HepG2 (cell line): Measurements from ENCODE around the gene PRSS23. TPM values are rescaled to one million over a fixed set of nuclear protein-coding genes. Genes with fewer than 3 reads are reported as not detected.

Source experiments
- ATAC-seq: fragments of 200-7000 bp; cut with Tn5 transposase; 3 replicates; pipeline ENCODE4 v1.9.1; 2020; ENCODE audit warnings: mild to moderate bottlenecking, moderate library complexity
- BruUV-seq: library from RNA; stranded (reverse); fragments of 400-500 nt; replicated peaks from 2 replicates; lab custom pipeline; 2021; lab: Mats Ljungman, UMichigan
- CTCF ChIA-PET: fragments of 300-600 bp; formaldehyde crosslinking; extraction: SDS; loops from one replicate; lab custom pipeline; 2021; ENCODE audit warnings: low total read pairs, inconsistent platforms, low intra/inter-chr PET ratio; lab: Yijun Ruan, JAX
- POLR2A ChIA-PET: fragments of 350-600 bp; sonication (Branson Sonifier 250); formaldehyde crosslinking; loops from one replicate; lab custom pipeline; 2020; ENCODE audit warnings: antibody characterized with exemption, inconsistent platforms; lab: Yijun Ruan, JAX
- DNase-seq: peaks from one replicate; pipeline ENCODE4 v3.0.0-alpha.2; 2015; ENCODE audit warnings: low spot score
- FAIRE-seq: peaks from 3 replicates; lab custom pipeline; 2011; peaks lifted over from hg19 to GRCh38; lab: Jason Lieb, UNC
- H2AFZ ChIP-seq: one replicate; pipeline ENCODE4 v1.6.1; 2011; ENCODE audit warnings: low read length, inconsistent platforms
- H3K27ac ChIP-seq: fragments of 300-600 bp; 3 replicates; pipeline ENCODE4 v1.8.0; 2011; ENCODE audit warnings: mixed run types, mild to moderate bottlenecking, mixed read lengths, low read length, inconsistent platforms; ENCODE audit not compliant: insufficient read depth; ENCODE audit errors: extremely low read length
- H3K27me3 ChIP-seq, 2 experiments: fragments of 200-600 bp in 1 of 2; 2 replicates in 1 of 2; 3 replicates in 1 of 2; pipeline versions ENCODE4 v1.6.0 to v1.8.0; 2011; ENCODE audit warnings: low read length in 2 of 2, mild to moderate bottlenecking in 2 of 2, moderate library complexity in 2 of 2, inconsistent platforms in 1 of 2; ENCODE audit not compliant: insufficient read depth in 2 of 2, control insufficient read depth in 1 of 2
- H3K36me3 ChIP-seq, 2 experiments: fragments of 200-600 bp in 1 of 2; replicated peaks in 1 of 2; 2 replicates in 1 of 2; 3 replicates in 1 of 2; pipeline versions ENCODE4 v1.5.1 to v1.8.0; 2011; ENCODE audit warnings: low read length in 2 of 2, inconsistent platforms in 1 of 2; ENCODE audit not compliant: insufficient read depth in 2 of 2, control insufficient read depth in 1 of 2
- H3K4me1 ChIP-seq: 2 replicates; pipeline ENCODE4 v1.5.1; 2012; ENCODE audit warnings: low read length, inconsistent platforms; ENCODE audit not compliant: insufficient read depth
- H3K4me2 ChIP-seq: 2 replicates; pipeline ENCODE4 v1.6.0; 2011; ENCODE audit warnings: low read depth, low read length, inconsistent platforms
- H3K4me3 ChIP-seq, 3 experiments: fragments of 200-600 bp in 1 of 3; sonication (generic), shearing (Covaris generic) in 1 of 3; replicated peaks in 1 of 3; 2 replicates each; pipeline ENCODE4 v1.5.1; 2011 to 2016; ENCODE audit warnings: low read length in 3 of 3, inconsistent platforms in 2 of 3, low read depth in 2 of 3, mild to moderate bottlenecking in 2 of 3, control low read depth in 1 of 3, mixed read lengths in 1 of 3; ENCODE audit not compliant: insufficient read depth in 1 of 3
- H3K79me2 ChIP-seq: one replicate; pipeline ENCODE4 v1.6.1; 2011; ENCODE audit warnings: low read length, inconsistent platforms; ENCODE audit not compliant: insufficient read depth
- H3K9ac ChIP-seq: 2 replicates; pipeline ENCODE4 v1.6.0; 2011; ENCODE audit warnings: mild to moderate bottlenecking, low read depth, low read length, inconsistent platforms; ENCODE audit not compliant: insufficient read depth
- H3K9me3 ChIP-seq: 2 replicates; pipeline ENCODE4 v1.5.1; 2012; ENCODE audit warnings: mild to moderate bottlenecking, low read length
- H4K20me1 ChIP-seq: 2 replicates; pipeline ENCODE4 v1.6.0; 2011; ENCODE audit warnings: inconsistent platforms, mild to moderate bottlenecking, low read length, moderate library complexity; ENCODE audit not compliant: insufficient read depth
- BCL6 ChIP-seq: IDR thresholded peaks from 2 replicates; pipeline ENCODE4 v1.6.1; 2016; ENCODE audit warnings: missing genetic modification reagents, missing compliant biosample characterization
- KDM6A ChIP-seq: IDR thresholded peaks from 2 replicates; pipeline ENCODE4 v1.6.1; 2016; ENCODE audit warnings: low read depth
- KMT2A ChIP-seq: sonication (generic); formaldehyde crosslinking; IDR thresholded peaks from 2 replicates; pipeline ENCODE4 v1.4.0; 2020; ENCODE audit warnings: missing genetic modification reagents
- SAFB2 ChIP-seq: sonication (generic); formaldehyde crosslinking; IDR thresholded peaks from 2 replicates; pipeline ENCODE4 v1.5.1; 2020; ENCODE audit warnings: missing genetic modification reagents, low read depth, mild to moderate bottlenecking, borderline replicate concordance
- ZFP1 ChIP-seq: IDR thresholded peaks from 2 replicates; pipeline ENCODE4 v1.6.1; 2016
- ZIK1 ChIP-seq: sonication (generic); formaldehyde crosslinking; IDR thresholded peaks from 2 replicates; pipeline ENCODE4 v1.5.0; 2020; ENCODE audit warnings: mild to moderate bottlenecking, low read depth, missing genetic modification reagents, borderline replicate concordance
- ZNF205 ChIP-seq: IDR thresholded peaks from 2 replicates; pipeline ENCODE4 v1.6.1; 2018; ENCODE audit warnings: missing biosample characterization, missing genetic modification reagents
- ZNF230 ChIP-seq: sonication (generic); formaldehyde crosslinking; IDR thresholded peaks from 2 replicates; pipeline ENCODE4 v1.4.0; 2020; ENCODE audit warnings: mild to moderate bottlenecking, missing genetic modification reagents
- WGBS: methylation state at CpG from one replicate; pipeline ENCODE4 v1.1.6; 2017; ENCODE audit warnings: low lambda C conversion rate; 5-methylcytosine and 5-hydroxymethylcytosine counted together
- in situ Hi-C: cut with HindIII; loops from 2 replicates; pipeline ENCODE4 v1.10.0; 2017; ENCODE audit warnings: low pct_unique_long_range_greater_than_20kb; ENCODE audit not compliant: extremely low pct_ligation_motif_present
- intact Hi-C: fragments of 100-400 bp; cut with micrococcal nuclease; formaldehyde crosslinking; loops from one replicate; pipeline ENCODE4 v1.10.0; 2022; ENCODE audit not compliant: unreplicated experiment
- polyA plus RNA-seq, 8 experiments: library from polyadenylated mRNA; depleted of rRNA in 3 of 8; stranded (reverse) in 7 of 8; unstranded in 1 of 8; fragments of >200 nt; fragmentation: Illumina TruSeq in 4 of 8; extraction: Trizol in 4 of 8; gene quantifications; 2 replicates each; pipeline versions ENCODE4 v1.2.1 to v1.2.3, GENCODE V29; 2011 to 2016; ENCODE audit warnings: low read depth in 4 of 8, missing spikeins in 1 of 8, mixed read lengths in 1 of 8; ENCODE audit not compliant: insufficient read depth in 1 of 8
- total RNA-seq, 5 experiments: library from RNA; depleted of rRNA; stranded (reverse); fragments of >200 nt; fragmentation: Illumina TruSeq; extraction: Trizol; gene quantifications; 2 replicates each; pipeline ENCODE4 v1.2.3, GENCODE V29; 2016; ENCODE audit warnings: low read depth in 1 of 5
- TF ChIP-seq, protein P1 (sequence below): sonication (generic); formaldehyde crosslinking; IDR thresholded peaks from 2 replicates; pipeline ENCODE4 v1.4.0; 2020; ENCODE audit warnings: missing genetic modification reagents
- TF ChIP-seq, protein P2 (sequence below): sonication (generic); formaldehyde crosslinking; IDR thresholded peaks from 2 replicates; pipeline ENCODE4 v1.5.1; 2020; ENCODE audit warnings: missing genetic modification reagents, mild to moderate bottlenecking, borderline replicate concordance

PRSS23 gene
- total and polyA plus RNA-seq, 2 of the 13 experiments (the other 11 are each of a cell fraction or from before 2014, with no cell fraction given), result 0.20 to 0.30 TPM

DNA sequence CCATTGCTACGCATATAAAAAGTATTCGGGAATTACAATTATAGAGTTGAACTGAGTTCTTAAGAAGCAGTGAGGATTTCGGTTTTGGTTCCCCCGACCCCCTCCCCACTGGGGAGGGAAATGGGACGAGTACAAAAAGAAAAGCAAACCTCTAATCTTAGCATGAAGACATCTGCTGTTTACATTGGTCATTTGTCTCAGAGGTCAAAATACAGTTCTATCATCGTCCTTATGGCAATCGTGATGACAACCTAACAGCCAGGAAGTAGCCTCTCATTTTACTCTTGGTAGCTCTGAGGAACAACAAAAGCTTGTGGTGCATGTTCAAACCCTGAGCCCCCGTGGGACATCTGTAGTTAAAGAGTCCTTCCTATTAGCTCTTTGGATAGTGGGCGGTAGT, 3.2 kb upstream of the PRSS23 start:
- POLR2A ChIA-PET, result no interaction called here
- Histone ChIP-seq H2AFZ (no peak overlapping the region), H3K4me3 (no peak overlapping the region), H3K4me1 (peaks cover 6% of the 10 kb centered on the region; the same call in 1 of the 2 replicates), H3K27ac (no peak overlapping the region), H4K20me1 (no peaks in the 10 kb centered on the region), H3K36me3 (no peaks in the 10 kb centered on the region), H3K4me2 (no peak overlapping the region), H3K9me3 (no peaks in the 10 kb centered on the region), H3K9ac (no peak overlapping the region), H3K27me3 (peaks cover 8 to 34% of the 10 kb centered on the region in 2 experiments; a peak in 4 of 5 replicates), H3K79me2 (no peaks in the 10 kb centered on the region)
- intact Hi-C loops (no loop called here), in situ Hi-C loops (no loop called here)
- BruUV-seq, result no TSS peak
- CTCF ChIA-PET, result no interaction called here
- DNase-seq, result no peak
- ATAC-seq, result no peak
- WGBS, result 26% methylated on average over 9 of the region's 9 CpGs
- no peak for TF ChIP-seq SAFB2 (CRISPR knock-in tag)
- TF ChIP-seq ZFP1, result no peak
- no peak for TF ChIP-seq KMT2A
- no peak for TF ChIP-seq ZNF230
- no peak for TF ChIP-seq ZIK1 (CRISPR knock-in tag)
- TF ChIP-seq, protein P1, sequence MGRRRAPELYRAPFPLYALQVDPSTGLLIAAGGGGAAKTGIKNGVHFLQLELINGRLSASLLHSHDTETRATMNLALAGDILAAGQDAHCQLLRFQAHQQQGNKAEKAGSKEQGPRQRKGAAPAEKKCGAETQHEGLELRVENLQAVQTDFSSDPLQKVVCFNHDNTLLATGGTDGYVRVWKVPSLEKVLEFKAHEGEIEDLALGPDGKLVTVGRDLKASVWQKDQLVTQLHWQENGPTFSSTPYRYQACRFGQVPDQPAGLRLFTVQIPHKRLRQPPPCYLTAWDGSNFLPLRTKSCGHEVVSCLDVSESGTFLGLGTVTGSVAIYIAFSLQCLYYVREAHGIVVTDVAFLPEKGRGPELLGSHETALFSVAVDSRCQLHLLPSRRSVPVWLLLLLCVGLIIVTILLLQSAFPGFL, result no peak
- TF ChIP-seq KDM6A (CRISPR knock-in tag), result no peak
- TF ChIP-seq ZNF205 (CRISPR knock-in tag), result no peak
- no peak for TF ChIP-seq BCL6 (CRISPR knock-in tag)
- TF ChIP-seq, protein P2, sequence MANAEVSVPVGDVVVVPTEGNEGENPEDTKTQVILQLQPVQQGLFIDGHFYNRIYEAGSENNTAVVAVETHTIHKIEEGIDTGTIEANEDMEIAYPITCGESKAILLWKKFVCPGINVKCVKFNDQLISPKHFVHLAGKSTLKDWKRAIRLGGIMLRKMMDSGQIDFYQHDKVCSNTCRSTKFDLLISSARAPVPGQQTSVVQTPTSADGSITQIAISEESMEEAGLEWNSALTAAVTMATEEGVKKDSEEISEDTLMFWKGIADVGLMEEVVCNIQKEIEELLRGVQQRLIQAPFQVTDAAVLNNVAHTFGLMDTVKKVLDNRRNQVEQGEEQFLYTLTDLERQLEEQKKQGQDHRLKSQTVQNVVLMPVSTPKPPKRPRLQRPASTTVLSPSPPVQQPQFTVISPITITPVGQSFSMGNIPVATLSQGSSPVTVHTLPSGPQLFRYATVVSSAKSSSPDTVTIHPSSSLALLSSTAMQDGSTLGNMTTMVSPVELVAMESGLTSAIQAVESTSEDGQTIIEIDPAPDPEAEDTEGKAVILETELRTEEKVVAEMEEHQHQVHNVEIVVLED (CRISPR knock-in tag), result no peak
- TF ChIP-seq, all 625 proteins: peak for 0
- FAIRE-seq, result no peak
